HG03196 (cell line): Measurements from ENCODE around the gene CACNA1C.

Experiments used
- ATAC-seq: cut with Tn5 transposase; IDR thresholded peaks from one replicate; pipeline ENCODE4 v1.9.1; 2021; ENCODE audit not compliant: unreplicated experiment

Gene CACNA1C

DNA sequence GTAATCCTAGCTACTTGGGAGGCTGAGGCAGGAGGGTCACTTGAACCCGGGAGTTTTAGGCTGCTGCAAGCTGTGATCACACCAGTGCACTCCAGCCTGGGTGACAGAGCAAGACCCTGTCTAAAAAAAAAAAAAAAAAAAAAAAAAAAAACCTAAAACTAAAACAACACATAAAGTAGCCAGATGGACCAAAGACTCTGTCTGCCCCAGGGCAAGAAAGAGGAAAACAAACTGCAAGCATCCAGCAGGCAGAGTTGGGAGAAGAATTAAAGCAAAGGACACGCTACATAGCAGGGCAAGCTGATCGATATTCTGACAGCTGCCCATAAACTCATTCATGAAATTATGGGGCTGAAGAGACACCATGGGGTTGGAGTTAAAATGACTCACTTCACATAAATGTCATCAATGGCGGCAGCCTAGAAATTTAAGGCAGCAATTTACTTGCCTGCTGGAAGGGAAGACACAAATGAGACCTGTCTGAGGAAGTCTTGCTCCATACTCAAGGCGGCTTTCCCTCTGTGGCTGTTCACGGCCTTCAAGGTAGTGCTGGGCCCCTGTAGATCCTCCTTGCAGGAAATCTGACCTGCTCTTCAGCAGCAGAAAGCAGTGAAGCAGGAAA, 482.9 kb downstream of the CACNA1C start:
- ATAC-seq: no peak

DNA sequence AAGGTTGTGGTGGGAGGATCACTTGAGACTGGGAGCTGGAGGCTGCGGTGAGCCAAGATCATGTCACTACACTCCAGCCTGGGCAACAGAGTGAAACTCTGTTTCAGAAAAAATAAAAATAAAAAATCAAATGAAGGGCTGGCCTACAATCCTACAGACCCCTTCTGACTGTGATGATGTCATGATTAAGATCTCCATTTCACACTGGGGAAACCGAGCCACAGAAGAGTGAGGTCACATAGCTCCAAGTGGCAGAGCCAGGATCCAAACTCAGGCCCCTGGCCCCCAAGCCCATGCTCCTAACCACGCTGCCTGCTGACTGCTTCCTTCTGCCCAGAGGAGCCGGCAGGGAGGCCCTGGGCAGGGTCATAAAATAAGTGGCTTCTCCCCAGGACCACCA, 483.9 kb downstream of the CACNA1C start:
- no peak for ATAC-seq

DNA sequence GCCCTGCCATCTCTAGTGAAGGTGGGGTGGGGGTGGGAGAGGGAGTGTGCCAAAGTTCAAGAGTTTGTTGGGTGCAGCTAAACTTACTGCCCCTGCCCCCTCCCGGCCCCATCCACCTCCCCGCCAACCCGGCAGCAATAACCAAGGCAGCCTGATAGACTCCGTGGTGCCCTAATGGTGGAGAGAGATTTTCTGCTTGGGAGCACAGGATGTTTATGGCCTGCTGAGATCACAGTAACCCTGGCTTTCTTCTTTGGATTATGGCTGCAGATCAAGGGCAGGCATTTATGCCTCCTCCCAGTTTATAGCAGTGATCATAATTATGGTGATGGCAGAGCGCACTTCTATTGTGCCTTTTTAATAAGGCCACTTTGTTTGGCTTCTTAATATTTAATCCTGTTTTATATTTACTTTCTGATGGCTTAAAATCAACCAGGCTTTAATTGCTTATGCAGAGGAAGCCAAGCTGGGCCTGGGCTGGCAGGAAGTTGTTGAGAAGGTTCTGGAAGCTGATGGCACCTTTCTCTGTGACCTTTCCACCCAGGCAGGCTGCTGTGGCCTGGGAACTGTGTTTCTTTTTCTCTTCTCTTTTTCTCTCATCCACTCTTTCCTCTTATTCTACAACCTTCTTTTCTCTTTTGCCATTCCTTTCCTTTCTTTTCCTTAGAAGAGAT, 485.2 kb downstream of the CACNA1C start:
- ATAC-seq: no peak

DNA sequence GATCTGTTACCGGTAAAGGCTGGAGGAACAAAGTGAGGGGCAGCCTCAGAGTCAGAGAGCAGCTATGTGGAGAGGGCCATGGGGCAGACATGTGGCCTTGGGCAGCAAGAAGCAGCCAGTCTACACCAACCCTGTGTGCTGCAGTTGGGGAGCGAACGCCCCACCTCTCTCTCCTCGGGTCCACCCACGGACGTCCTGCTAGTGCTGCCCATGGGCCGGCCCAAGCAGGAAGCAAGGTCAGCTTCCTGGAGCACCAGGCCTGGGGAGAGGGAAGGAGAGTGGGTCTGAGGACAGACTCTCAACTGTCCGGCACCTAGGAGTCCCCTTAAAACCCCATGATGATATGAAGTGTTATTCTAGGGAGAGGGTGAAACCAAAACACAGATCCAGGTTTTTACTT, 487.2 kb downstream of the CACNA1C start:
- no peak for ATAC-seq

DNA sequence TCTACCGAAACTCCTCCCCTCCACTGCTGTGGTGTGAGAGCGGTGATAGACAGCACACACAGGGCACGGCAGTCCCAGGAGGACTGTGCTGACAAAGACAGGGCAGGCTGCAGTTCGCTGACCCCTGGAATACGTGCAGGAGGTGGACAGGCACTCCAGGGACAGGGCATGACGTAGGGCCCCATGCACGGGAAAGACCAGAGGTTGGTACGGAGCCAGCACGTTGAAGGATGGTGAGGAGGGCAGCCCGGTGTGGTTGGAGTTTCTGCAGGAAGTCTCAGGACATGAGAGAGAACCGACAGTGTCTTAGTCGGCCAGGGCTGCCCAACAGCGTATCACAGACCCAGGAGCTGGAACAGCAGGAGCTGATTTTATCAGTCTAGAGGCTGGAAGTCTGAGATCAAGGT, 487.8 kb downstream of the CACNA1C start:
- ATAC-seq: no peak

DNA sequence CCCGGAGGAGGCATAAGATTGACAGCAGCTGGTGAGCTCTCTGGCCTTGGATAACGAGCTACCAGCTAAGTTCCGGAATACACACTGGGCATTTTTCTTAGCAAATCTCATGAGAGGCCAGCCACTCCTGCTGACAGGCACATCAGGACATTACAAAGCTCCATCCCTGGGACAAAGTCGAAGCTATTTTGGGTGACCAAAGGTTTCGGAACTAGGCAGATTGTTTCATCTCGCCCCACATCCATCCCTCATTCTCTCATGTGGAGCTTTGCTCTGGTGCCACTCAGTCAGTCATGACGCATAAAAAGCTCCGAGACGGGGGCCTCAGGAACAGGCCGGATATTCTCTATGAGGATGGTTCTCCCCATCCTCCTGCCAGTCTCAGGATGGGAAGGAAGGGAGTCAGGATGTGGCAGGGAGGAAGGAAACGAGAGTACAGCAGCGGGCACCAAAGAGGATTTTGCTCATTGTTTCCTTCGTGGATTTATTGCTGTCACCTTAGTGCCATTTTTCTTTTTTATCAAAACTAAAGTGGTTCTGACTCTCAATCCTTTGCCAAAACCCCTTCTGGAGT, 488.9 kb downstream of the CACNA1C start:
- no peak for ATAC-seq

DNA sequence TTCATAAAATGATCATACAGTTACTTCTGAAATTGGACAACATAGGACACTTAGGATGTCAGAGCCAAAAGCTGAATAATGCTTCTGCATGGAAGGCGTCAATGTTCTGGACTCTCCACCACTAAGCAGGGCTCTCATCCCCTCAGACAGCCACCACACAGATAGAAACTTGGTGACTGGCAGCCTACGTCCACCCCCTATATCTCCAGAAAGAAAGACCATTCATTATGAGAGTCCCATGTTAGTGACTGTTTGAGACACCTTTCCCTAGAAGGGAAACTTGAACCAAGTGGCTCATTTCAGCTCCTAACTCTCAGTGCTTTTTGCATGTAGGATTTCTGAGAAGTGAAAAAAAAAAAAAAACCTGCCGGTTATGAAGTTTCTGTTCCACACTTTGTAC, 491.0 kb downstream of the CACNA1C start:
- ATAC-seq: no peak

DNA sequence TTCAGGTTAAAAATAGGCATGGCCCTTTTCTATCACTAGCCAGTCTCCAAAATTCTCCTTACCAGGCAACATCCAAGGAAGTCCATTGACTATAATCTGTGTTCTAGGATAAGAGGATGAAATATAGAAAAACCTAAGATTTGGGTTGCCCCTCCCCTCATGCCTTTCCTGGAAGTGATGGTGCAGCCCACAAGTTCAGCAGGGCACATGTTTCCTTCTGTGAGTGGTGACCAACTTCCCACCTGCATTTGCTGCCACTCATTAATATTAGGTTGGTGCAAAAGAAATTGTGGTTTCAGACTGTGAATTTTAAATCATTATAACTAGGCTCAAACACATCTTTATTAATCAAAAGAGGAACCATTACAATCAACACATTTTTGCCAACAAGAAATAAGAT, 491.4 kb downstream of the CACNA1C start:
- no peak for ATAC-seq

DNA sequence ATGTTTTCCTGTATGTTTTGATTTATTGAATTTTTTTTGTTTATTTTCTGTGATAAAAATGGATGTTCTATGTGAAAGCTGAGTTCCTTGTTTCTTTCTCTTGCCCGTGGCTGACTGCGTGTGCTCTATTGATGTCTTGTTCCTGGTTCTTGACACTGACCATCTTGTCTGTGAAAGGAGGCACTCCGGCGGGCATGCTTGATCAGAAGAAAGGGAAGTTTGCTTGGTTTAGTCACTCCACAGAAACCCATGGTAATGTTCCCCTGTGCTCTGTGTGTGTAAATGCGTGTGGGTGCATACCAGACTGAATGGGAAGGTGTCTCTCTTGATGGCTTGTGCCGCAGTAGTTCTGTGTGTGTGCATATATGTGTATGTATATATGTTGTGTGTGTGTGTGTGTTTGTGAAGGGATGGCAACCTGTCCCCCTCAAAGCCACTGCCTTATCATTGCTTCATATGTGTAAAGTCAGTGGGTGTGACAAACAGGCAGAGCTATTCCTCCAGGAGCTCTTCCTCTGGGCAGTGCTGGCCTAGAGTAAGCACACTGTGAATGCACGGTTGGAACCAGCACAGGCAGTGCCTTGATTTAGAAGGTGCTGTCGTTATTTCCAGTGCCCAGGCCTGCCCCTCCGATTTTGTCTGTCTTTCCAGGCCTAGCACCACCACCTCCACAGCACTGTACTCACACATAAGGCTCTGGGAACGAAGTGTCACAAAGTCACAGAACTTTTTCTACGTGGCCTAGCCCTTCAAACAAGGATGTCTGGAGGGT, 494.7 kb downstream of the CACNA1C start:
- no peak for ATAC-seq

DNA sequence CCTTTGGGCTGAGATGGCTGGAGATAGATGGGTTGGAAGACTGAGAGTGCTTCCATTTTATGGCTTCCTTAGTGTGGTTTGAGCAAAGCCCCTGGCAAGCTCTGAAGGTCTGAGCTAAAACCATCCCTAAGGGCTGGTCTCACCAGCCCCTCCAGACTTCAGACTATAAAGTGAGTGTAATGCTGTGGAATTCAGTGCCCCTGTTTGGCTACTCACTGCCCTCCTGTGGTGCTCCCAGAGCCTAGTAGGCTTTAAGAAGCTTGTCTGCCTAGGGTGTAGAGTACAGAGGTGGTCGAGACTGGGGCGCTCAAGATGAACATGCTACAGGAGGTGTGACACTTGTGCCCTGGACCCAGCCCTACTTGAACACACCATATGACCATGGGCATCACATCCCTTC, 495.3 kb downstream of the CACNA1C start:
- no peak for ATAC-seq

DNA sequence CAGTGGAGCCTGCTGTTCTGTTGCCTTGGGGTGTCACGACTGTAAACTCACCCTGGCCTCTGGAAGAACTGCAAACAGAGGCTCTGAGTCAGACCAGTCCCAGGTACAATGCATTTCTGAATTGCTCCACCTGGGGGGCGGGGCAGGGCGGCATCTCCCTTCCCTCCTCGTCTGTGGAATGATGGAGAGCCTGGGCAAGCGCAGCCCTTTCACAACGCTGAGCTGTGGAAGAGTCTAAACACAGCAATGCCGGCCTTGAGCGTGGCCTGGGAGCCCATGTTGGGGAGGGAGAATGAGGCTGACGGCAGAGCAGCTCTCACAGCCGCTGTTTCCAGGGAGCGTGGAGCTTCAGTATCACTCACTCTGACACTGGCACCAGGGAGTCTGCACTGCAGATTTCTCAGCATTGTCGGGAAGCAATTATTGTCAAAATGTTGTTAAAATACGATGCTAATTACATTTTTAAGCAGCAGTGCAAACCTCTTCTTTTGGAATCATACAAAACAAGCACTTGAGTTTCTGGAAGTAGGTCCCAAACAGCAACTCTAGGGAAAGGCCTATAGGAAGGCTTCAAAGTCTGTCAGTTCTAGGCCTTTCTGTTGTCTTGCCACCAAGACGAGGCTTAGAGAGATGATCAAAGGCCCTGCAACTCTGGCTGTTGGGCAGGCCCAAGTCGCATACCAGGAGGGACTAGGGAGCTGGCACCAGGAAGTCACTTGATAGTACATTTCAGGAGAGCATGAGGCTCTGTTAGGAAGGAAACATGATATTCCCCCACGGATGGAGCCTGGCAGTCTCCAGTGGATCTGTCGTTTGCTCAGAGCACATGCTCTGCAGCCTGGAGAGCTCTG, 498.0 kb downstream of the CACNA1C start:
- ATAC-seq: no peak

DNA sequence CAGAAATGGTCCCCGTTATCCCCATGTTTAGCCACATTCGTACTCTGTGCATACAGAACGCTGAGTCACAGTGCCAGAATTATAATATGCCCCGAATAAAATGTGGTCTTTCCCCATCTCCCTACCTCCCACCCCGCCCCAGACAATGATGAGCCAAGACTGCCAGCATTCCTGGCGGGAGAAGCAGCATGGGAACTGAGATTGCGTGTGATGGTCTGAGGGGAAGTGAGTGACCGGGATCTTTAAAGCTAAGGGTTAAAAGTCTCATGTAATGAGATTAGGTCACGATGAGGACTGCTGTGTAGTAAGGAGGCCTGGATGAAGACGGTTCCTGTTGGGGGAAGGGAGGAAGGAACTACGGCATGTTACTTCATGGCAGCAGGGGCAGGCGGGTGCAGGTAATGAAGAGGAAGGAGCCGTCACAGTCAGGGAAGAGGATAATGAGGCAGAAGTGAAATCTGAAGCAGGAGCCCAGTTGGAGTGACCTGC, 498.7 kb downstream of the CACNA1C start:
- ATAC-seq: no peak

DNA sequence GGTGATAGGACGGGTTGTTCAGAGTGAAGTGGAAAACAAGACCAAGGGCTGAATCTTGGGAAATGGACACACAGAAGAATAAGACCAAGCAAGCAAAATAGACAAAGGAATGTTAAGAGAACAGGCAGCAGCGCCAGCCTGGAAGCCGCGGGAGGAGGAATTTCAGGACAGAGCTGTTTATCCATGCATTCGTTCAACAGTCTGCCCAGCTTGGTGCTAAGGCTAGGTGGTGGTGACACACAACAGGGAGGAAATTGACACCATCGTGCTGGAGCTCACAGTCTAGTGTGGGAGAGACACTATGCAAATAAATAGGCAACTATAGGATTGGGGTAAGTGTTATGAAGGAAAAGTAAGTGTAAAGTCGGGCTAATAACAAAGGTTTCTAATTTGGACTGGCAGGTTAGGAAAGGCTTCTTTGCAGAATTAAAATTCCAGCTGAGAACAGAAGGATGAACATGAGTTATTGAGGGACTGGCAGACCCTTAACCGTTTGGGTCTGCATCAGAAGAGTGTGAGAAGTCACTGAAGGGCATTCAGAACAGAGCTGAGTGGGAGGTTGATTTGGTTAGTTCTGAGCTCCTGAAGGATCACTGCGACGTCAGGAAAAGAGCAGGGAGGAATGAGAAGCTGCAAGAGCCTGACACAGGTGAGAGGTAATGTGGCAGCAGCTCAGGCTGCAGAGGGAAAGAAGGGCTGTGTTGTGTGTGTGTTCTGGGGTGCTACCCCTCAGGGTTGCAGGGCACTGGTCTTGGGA, 499.4 kb downstream of the CACNA1C start:
- ATAC-seq: no peak

DNA sequence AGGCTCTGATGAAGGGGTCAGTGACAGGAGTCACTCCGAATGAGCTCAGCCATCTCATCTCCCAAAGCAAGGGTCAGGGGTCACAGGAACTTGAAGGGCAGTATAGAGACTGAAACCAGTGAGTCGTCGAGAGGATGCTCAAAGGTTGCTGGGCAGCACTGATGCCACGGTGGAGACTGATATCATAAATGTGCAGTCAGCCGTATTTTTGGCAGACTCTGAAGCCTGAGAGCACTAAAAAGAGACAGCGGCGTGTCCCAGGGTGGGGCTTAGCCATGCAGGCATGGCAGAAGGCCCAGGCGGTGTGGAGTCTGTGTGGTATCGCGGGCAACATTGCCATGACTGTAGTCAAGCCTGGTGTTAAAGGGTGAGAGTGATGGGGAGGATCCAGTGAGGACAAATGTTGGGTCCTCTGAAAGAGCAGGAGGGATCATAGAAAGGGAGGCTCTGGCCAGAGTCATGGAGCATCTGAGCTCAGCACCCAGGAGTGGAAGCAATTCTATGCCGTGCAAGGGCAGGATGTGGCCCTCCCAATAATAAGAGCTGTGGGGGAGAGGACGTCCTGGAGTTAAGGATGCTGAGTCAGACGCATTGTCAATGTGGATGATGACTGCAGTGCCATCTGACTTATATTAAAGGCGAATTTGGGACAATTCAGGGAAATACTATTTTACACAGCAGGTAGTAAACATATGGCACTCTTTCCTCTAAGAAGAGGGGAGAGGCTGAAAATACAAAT, 500.8 kb downstream of the CACNA1C start:
- no peak for ATAC-seq

DNA sequence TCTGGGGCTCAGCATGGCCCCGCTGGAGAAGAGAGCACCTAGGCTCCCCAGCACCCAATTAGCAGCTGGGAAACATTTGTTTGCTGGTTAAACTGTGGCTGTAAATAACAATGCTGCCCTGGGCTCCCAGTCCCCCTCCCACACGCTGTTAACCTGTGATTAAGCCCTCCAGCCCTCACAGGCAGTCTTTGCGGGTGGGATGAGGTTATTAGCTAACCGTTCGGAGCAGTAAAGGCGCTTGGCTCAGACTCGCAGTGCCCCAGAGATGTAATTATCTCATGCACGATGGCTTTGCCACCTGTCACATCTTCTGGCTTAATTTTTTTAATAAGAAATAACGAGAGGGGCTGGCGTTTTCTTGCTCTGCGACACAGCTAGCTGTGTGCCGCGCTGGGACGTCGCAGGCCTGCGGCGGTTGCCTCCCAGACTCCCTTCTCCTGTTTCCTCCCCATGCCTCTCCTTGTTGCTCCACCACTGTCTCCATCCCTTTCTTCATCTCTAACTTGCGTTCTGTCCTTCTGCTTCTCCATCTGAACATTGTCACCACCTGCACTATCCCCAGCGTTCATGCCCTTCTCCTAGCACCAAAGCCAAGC, 502.8 kb downstream of the CACNA1C start:
- ATAC-seq: no peak

DNA sequence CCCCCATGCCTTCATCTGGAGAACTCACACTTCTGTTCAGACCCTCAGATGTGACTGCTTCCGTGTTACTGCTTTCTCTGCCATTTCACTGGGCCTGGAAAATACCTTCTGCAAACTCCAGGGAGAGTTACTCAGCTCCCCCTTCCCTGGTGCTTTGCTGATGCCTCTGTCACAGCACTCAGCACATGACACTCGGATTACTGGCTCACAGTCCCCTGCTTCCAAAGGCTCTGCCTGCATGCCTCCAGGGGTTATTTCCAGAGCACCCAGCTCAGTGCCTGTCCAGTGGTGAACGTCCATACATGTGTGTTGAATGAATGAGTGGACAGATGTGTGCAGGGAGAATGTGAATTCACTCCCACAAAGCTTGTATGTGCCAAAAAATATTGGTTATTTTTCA, 504.8 kb downstream of the CACNA1C start:
- ATAC-seq: no peak

DNA sequence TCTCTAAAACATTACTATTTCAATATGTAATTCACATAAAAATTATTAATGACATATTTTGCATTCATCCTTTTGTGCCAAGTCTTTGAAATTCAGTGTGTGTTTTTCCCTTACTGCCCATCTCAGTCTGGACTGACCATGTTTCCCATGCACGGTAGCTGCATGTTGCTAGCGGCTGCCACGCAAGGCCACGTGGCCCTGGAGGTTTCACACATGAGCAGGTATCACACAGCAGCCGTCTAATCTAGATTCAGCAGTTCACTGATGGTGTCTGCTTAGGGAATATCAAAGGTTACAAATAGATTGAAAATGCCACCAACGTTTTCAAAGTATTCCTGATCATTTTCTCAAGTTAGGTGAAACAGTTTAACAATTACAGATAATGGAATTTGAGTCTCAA, 507.1 kb downstream of the CACNA1C start:
- ATAC-seq: no peak

DNA sequence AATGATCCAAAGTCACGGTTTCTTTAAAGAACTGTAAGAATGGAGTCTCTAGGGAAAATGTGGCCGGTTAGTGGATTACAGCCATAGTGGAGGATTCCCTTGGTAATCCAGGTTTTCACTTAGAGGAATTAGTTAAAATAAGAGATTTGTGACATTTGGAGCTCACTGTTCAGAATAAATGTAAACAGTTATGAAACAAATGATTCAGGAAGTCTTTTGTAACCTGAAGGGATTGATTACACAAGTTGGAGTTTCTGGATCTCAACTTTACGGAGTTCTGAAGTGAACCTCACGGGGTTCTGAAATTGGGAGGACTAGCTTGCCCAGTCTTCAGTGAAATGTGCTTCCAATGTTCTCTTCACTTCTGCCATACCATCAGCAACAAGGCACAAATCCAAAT, 507.6 kb downstream of the CACNA1C start:
- ATAC-seq: no peak

DNA sequence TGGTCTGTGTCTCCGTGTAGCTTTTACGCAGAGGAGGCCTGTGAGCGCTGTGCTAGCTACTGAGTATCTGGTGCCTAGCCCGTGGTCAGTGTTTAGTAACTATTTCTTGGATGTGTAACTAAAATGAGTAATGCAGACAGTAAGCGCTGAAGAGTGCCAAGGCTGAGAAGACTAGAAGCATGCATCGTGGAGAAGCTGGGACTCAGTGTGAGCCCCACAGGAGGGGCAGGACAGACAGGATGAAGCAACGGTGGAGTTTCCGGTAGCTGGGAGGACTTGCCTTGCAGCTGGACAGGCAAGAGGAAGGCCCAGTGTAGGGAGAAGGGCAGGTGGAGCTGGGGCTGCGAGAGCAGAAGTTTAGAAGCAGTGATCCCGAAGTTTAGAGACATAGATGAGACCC, 508.6 kb downstream of the CACNA1C start:
- no peak for ATAC-seq
